Activated CD4-positive, alpha-beta T cell treated with anti-CD3 and anti-CD28 coated beads, Interleukin-2, amount 50 U/mL, for 4 hours (primary cell): ENCODE measurements around the gene WNT9B.

ENCODE experiments used
- DNase-seq, 2 experiments: peaks; one replicate each; pipeline ENCODE4 v3.0.0-alpha.2; 2020

Gene WNT9B, protein sequence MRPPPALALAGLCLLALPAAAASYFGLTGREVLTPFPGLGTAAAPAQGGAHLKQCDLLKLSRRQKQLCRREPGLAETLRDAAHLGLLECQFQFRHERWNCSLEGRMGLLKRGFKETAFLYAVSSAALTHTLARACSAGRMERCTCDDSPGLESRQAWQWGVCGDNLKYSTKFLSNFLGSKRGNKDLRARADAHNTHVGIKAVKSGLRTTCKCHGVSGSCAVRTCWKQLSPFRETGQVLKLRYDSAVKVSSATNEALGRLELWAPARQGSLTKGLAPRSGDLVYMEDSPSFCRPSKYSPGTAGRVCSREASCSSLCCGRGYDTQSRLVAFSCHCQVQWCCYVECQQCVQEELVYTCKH

DNA sequence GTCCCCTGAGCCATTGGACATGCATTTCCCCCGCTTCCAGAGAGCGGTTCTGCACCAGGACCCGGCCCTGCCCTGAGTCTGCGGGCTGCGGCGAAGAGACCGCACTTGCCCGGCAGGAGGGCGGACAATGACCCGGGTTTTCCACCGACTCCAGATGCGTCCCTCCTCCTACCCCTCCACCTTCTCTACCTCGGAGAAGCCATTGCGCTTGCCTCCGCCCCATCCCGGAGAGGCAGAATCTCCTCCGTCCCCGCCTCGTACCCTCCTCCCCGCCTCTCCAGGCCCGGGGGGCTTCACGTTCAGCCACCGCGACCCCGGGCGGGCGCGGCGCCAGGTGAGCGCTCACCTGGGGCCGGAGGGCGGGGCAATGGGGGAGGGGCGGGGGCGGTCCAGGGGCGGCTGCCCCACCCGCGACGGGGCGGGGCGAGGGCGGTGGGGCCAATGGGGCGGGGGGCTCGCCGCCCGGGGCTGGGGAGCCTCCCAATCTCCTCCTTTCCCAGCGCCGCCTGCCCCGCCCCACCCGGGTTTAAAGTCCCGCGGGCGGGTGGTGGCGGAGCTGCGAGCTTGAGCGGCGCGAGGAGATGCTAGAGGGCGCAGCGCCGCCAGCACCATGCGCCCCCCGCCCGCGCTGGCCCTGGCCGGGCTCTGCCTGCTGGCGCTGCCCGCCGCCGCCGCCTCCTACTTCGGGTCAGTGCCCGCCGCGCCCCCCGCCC, at the start of gene WNT9B:
Gene WNT9B, plus strand, starts transcription at position 555 of the 713 bp plus-strand sequence. Its CDS starts 56 bp downstream, at position 611.
- DNase-seq = no peak

DNA sequence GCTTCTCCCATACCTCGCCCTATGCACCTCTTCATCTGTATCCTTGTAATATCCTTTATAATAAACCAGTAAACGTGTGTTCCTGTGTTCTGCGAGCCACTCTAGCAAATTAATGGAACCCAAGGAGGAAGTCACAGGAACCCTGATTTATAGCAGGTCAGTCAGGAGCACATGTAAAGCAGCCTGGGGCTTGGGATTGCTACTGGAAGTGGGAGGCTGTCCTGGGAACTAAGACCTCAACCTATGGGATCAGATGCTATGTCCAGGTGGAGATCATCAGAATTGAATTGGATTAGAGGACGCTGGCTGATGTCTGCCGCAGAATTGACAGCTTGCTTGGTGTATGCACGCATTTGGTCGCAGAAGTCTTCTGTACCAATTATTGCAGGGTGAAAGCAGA, 48.6 kb upstream of the WNT9B start:
- no peak for DNase-seq

DNA sequence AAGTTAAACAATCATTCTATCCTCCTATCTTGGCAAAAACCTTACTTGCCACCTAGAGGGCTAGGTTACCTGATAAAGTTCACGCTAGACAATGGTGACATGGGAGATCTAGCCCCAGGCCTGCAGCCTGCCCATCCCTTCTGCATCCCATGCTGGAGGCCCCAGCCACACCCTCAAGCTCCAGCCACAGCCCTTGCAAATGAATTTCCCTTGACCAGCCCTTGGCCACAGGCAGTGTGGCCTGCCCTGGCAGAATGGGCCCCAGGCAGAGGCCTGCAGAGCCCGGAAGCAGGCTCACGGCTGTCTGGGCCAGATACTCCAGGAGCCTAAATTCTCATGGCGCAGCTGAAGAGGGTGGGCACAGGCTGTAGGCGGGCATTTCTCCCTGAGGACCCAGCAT, 47.8 kb upstream of the WNT9B start:
- DNase-seq = no peak

DNA sequence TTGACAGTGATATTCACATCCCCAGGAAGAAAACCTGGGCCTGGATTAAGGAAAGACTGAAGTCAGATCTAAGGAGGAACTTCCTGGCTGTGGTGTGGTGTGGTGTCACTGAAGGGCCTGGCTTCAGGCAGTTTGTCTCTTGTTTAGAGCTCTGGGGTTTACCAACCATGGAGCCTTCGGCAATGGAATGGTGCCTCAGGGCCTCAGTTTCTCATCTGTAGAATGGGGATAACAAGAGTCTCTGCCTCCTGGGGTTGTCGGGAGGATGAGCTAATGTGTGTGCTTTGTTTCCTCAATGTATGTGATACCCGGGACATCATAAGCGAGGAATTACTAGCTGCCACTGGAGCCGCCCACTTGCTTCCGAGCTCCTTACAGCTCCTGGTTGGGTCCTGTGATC, 45.6 kb upstream of the WNT9B start:
- DNase-seq = no peak

DNA sequence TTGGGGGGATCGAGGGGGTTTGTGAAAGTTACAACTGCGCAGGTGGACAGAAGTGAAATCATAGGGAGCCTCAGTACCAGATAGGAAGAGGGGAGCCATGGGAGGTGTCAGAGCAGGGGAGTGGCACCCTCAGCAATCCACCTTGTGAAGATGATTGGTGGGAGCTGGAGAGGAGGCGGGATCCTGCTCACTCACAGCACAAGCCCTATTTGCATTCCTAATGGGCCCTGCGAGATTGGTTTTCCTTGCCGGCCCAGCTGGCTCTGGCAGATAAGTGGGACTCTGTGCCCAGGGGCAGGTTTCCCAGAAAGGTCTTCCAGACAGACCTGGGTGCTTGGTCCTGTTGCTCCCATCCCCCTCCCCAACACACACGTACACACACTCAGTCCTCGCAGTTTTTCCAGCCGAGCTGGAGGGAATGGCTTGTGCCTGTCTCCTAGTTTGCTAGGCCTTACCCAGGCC, 42.2 kb upstream of the WNT9B start:
- no peak for DNase-seq

DNA sequence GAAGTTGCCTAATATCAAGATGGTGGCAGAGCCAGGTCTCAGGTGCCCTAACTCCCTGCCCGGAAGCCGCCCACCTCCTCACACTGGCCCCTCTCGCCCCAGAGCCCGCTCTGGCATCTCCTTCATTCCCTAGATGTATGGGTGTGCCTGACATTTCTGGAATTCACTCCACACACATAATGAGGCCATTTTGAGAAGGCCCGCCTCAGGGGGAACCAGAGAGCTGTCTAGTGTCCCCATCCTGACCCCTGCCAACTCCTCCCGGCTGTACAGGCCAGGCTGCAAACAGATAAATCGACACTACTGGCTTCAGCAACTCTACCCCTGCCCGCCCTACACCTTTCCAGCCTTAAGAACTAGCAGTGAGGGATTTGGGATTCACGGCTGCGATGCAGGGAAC, 40.5 kb upstream of the WNT9B start:
- DNase-seq = no peak

DNA sequence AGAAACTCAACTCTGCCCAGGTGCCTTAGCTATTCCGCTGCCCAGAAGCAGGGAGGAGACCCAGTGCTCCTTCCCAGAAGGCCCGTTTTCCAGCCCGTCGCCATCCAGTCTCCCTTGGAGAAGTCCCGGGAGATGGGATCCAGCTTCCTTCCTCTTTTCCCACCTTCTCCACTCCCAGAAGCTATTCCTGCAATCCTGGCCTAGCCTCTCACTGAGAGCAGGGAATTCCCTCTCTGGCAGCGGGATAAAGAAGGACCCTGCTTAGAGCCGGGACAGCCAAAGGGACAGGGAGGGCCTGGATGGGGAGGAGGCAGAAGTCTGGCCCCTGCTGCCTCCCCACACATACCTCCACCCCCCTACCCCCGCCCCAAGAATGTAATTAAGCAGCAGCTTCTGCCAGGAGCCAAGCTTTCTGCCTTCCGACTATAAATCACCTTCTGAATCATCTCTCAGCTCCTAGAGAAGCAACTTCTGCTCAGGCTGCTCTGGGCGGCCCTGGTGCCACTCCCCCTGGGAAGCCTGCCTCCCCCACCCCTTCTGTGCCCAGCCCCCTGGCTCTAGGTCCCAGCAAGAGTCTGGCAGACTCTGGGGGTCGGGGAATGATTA, 39.3 kb upstream of the WNT9B start:
- no peak for DNase-seq

DNA sequence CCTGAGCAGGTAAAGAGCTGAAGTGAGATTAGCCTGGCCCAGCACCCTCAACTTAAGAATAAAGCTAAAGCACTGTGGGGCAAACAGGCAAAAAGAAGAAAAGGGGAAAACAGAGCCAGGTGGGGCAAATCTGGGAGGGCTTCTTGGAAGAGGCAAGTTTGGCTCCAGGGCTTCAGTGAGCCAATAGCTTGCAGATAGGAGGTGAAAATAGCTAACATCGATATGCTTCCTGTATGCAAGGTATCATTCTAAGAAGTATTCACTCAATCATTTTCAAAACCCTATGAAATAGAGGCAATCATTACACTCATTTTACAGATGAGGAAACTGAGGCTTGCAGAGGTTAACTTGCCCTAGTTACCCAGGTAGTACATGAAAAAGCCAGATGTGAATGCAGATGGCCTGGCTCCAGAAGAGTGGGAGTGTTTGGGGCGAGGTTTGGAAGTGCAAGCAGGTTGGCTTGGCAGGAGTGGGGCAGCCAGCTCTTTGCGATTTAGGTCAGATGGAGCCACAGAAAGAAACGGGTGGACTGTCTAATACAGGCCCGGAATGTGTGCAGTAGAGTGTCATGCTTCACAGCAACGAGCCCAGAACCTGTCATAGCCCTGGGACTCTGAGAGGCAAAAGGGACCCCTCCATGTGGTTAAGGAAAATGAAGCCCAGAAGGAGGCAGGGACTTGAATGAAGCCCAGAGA, 38.6 kb upstream of the WNT9B start:
- DNase-seq = no peak

DNA sequence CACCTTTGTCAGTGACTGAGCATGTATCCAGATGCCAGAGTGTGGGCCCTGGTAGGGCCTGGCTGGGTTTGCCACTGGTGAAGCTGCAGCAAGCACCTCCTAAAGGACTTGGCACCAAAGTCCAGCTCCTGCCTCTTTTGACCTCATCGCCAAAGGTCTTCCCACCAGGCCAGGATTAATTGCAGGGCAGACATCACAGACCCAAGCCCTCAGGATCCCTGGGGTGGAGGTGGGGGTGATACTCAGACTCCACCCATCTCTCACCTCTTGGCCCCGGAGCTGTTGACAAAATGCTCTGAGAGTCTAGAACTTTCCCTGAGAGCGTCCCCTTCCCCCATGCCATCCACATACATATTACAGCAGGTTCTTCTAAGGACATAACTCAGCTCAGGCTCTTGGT, 37.5 kb upstream of the WNT9B start:
- DNase-seq = no peak

DNA sequence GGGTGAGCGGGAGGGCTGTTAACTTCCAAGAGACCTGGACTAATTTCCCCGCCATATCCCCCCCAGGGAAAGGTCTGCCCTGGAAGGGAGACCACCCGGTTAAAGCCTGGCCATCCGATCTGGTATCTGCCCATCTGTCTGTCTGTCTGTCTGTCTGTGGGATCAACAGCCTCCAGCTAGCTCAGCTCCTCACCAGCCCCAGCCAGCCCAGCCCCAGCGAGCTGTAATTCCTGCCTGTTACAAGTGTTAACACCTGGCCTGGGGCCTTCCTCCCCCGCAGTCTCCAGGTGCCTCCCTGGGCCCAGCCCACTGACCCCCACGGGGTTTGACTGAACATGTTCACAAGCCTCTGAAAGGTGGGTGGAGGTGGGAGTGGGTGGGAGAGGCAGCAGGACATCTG, 36.9 kb upstream of the WNT9B start:
- DNase-seq = no peak

DNA sequence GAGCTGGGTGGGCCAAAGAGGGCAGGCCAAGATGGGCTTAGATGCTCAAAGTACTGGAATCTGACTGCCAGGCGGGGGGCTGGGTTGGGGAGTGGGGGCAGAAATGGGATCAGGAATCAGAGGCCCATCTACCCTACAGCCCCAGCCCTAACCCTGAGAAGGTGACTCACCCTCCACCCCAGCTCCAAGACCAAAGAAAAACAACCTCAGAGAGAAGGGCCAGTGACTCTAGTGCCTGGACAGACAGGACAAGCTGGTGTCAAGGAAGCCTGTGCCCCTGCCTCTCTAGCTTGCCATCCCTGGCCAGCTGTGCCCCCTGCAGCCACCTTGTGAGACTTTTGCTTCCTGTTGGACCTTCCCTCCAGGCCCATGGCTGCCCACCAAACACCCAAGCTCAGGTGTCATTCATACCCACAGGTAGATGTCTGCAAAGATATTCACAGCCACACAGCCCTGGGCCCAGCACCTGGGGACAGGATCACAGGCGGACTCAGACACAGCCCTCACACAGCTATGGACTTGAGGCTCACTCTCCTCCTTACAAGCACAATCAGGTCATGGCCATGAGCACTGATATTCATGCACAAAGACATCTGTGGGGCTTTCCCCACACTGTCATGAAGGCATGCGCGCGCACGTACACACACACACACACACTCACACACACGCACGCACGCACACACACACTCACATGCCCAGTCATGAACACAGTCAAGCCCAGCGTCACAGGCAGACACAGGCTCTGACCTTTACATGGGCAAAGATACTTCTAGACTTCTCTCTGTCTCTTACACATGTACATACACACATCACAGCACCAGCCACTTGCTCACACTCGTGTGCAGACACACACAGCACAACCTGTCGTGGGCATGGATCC, 35.7 kb upstream of the WNT9B start:
- DNase-seq = no peak

DNA sequence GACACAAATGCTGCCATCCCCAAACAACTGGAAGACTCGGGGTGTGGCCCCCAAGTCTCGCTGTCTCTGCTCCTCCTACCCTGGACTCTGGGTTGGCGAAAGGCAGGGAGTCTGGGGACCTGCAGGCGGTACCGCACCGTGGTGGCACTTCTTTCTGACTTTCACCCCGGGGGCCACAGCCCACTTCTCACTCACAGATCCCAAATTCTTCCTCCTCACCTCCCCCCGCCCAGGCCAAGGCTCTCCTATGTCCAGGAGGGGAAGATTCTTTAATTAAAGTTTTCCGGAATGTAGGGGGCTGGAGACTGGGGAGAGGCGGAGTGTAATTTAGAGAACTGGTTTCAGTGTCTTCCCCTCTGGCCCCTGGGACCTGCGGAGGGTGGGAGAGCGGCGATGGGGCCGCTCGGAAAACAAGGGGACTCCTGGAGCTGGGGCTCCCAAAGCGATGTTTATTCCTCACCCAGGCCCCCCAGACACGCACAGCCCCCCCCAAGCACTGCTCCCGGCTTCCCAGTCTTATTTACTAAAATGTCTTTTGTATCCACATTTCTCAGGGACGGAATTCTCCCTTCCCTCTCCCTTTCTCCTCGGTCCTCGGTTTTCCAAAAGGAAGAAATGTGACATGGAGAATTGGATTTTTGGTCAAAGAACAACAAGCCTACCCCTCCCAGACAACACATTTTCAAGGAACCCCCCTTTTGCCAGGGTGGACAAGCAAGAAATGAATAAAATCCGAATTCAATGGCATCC, 34.1 kb upstream of the WNT9B start:
- DNase-seq = no peak

DNA sequence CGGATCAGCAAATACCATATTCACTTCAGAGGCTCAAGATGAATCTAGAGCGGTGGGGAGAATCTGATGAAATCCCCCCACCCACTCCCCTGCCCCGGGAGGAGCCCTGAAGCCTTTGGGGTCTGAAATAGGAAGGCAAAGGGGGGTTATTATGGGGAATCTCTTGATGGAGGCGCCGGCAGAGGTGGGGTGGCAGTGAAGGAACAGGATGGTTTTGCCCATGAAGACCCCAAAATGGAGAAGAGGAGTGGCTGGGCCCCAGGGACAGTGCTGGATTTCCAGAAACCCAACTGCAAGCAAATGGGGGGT, 33.5 kb upstream of the WNT9B start:
- DNase-seq = no peak

DNA sequence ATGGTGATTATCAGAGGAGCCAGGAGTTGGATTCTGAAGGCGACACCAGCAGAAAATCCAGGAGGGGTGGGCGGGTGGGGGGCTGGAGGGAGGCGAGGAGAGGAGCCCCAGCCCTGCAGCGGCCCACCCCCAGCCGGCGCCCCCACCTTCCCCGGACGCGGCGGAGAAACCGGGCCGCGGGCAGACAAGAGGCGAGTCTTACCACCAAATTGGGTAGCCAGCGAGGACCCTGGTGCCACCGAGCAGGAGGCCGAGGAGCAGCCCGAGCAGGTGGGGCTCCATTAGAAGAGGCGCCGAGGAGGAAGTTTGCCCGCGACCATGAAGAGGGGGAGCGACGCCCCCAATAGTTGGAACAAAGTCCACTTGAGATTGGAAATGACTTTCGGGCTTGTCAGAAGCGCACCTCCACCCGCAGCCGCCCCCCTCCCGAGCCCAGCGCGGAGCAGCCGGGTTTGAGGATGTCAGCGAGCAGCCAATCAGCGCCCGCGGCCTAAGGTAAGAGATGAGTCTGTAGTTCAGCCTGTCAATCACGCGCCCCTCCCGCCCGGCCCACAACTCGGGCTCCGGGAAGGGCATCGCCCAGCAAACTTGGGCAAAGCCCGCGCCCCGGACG, 33.0 kb upstream of the WNT9B start, which contains the start of gene WNT3:
Gene WNT3, minus strand, starts transcription at position 377 of the 613 bp plus-strand sequence. Its CDS starts 95 bp downstream, at position 282.
- DNase-seq = peak; percentile 53 to 56

DNA sequence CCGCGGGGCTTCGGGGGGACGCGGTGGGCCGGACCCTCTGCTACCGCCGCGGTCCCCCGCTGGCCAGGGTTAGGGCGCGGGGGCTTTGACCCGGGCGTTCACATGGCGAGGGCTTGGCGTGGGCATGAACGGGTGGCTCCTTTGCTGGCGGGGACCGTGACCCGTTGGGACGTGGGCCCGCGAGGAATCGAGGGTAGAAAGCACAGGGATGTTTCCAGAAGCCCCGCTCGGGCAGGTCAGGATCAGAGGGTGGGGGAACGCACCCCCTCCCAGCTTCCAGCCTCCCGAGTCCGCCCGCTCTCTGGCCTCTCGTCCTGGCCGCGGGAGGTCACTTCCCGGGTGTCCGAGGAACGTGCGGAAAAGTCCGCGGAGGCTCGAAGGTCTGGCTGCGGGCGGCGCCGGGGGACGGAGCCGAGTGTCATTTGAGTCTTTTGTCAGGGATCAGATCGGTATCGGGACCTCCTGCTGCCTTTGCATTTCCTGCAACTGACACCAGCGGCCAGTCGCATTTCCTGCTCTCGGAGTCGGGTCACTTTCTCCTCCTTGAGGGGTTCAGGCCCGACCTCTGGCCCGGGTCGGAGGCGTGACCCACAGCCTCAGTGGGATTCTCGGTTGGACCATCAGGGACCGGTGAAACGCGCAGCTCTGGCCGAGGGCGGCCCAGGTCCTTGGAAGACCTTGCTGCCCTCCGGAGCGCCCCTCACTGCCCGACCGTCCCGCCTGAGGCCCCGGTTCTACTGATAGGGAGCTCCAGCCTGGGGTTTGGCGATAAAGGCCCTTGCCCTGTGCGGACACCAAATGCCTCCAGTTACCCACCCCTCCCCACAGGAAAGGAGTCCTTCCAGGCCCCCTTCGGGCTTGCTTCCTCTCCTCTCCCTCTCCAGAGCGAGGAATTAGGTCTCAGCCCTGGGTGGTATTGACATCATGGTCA, 32.2 kb upstream of the WNT9B start:
- DNase-seq = no peak

DNA sequence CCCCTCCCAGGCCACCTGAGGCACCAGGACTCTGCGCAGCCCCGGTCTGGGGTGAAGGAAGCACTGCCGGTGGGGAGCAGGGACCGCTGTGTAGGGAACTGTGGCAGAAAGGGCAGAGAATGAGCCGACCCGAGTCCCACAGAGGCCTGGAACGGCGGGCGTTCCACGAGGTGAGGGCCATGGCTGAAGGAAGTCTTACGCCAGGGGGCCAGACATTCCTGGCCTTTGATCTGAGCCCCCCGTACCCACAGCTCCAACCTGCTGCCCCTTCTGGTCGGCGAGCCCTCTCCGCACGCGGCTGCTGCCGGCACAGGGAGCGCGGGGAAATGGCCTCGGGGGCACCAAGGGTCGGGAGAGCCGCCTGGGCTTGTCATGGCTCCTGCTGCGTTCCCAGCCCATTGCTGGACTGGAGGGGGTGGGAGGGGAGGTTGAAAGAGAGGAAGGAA, 31.5 kb upstream of the WNT9B start:
- no peak for DNase-seq

DNA sequence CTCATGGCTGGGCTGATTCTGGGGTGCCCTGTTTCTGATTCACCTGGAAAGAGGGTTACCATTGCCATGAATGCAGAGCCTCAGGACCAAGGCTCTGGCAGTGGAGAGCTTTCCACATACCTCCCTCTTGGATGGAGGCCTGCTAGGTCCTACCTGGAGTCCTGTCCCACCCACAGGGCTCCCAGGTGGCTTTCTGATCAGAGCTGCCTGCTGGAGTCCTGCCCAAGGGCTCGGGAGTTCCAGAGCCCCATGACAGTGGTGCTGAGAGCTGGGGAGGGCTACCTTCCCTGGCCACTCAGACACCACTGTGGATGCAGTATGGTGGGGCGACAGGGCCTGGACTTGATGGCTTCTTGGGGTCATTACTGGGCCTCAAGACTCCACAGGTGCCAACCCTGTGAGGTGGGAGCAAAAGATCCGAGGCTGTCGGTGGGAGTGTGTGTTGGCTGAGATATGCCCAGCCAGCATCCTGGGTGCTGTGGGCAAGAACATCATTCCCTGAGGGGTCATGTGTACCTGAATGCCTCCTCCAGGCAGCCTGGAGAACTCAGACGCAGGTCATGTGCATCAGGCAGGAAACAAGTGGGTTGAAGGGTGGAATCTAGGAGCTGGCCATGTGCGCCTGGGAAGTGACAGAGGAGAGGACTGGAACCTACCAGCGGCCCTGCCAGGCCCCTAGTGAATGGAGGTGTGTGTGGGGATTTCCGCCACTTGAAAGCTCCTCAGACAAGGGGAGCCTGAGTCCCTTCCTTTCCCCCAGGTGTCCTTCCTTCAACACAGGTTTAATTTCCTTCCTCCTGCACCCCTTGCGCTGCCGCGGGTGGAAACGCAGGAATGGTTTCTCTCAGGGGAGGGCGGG, 30.6 kb upstream of the WNT9B start:
- DNase-seq = no peak

DNA sequence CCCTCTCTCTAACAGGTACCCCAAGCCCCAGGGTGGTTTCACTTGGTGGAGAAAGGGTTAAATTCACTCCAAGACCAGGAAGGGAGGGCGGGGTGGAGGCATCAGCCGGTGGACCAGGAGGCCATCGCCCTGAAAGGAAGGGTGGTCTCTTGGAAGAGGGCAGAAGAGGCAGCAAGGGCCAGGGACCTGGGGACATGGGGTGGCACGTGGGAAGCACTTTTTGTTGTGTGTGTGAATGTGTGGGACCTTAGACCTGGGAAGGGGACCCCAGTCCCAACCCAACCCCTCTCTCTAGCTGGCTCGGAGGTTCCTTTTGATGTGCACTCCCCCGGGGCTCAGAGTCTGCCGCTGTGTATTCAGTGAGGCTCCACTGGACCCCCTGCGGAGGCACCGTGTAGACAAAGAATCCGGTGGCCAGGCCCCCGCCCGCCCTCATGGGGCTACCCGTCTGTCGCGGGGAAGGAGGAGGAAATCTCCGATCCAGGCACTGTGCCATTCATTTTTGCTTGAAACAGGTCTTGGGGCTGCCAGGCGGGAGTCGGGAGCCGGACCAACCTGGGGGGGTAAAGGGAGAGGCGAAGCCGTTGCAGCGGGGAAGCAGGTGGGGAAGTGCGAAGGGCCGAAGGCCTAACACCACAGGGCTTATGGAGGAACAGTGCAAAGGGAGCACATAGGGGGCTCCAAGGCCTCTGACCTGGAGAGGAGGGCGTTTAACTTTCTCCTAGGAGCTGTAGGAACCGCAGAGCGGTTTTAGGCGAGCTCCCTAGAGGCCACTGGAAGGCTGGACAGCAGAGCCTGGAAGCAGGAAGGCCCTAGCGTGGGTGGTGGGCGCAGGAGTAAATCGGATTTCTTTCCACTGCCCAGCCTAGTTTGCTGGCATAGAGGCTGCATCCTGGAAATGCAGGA, 29.6 kb upstream of the WNT9B start:
- DNase-seq = no peak
